SK-N-SH (cell line): ENCODE data around the gene CACNA2D4.

ENCODE experiments used
- NRF1 ChIP-seq: IDR thresholded peaks from 2 replicates; pipeline ENCODE4 v1.6.1; 2012; ENCODE audit warnings: low read depth, mild to moderate bottlenecking, low read length
- POLR2AphosphoS5 ChIP-seq: IDR thresholded peaks from 2 replicates; pipeline ENCODE4 v1.6.1; 2012; ENCODE audit warnings: low read depth, low read length
- TCF12 ChIP-seq: IDR thresholded peaks from 2 replicates; pipeline ENCODE4 v1.4.0; 2012
- TF ChIP-seq, protein P1 (sequence below): IDR thresholded peaks from 2 replicates; pipeline ENCODE4 v1.4.0; 2012; ENCODE audit warnings: low read depth, borderline replicate concordance
- TF ChIP-seq, protein P2 (sequence below): fragments of 200-600 bp; sonication (generic); IDR thresholded peaks from 2 replicates; pipeline ENCODE4 v1.6.1; 2017; ENCODE audit warnings: antibody characterized with exemption, mild to moderate bottlenecking, moderate library complexity

DNA sequence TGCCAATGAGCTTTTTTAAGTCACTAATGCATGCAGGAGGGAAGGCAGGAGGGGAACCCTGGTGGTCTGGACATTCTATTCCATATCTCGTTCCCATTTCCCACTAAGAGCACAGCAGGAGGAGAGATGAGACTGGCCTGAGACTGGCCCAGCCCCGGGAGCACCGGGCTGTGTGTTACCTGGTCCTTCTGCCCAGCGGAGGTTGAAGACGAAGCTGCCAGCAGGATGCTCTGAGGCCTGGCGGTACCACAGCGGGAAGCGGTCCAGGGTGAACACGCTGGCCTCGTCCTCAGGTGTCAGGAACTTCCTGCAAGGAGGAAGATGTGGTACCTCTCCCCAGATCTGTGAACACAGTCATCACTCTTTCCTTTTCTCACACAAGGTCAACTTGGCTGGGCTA lies 74.2 kb downstream of the CACNA2D4 start:
- TF ChIP-seq, protein P1, sequence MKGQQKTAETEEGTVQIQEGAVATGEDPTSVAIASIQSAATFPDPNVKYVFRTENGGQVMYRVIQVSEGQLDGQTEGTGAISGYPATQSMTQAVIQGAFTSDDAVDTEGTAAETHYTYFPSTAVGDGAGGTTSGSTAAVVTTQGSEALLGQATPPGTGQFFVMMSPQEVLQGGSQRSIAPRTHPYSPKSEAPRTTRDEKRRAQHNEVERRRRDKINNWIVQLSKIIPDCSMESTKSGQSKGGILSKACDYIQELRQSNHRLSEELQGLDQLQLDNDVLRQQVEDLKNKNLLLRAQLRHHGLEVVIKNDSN, result no peak
- TF ChIP-seq, protein P2, sequence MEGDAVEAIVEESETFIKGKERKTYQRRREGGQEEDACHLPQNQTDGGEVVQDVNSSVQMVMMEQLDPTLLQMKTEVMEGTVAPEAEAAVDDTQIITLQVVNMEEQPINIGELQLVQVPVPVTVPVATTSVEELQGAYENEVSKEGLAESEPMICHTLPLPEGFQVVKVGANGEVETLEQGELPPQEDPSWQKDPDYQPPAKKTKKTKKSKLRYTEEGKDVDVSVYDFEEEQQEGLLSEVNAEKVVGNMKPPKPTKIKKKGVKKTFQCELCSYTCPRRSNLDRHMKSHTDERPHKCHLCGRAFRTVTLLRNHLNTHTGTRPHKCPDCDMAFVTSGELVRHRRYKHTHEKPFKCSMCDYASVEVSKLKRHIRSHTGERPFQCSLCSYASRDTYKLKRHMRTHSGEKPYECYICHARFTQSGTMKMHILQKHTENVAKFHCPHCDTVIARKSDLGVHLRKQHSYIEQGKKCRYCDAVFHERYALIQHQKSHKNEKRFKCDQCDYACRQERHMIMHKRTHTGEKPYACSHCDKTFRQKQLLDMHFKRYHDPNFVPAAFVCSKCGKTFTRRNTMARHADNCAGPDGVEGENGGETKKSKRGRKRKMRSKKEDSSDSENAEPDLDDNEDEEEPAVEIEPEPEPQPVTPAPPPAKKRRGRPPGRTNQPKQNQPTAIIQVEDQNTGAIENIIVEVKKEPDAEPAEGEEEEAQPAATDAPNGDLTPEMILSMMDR, result no peak
- no peak for TF ChIP-seq POLR2AphosphoS5
- no peak for TF ChIP-seq TCF12
- no peak for TF ChIP-seq NRF1
